NCI-H1694 (cell line): ENCODE results near the gene CCDC157.
"Not testable (repeated sequence)": the region's sequence is repeated elsewhere in the genome, so short reads cannot be mapped to it uniquely, and the experiment has no call there.

ENCODE experiments used
- DNase-seq: peaks from one replicate; lab custom pipeline; 2025; lab: John Stamatoyannopoulos, UW

Gene CCDC157

GRCh38 chr22:30392661-30393321, 36.0 kb downstream of the CCDC157 start:
- DNase-seq, result no peak

DNA sequence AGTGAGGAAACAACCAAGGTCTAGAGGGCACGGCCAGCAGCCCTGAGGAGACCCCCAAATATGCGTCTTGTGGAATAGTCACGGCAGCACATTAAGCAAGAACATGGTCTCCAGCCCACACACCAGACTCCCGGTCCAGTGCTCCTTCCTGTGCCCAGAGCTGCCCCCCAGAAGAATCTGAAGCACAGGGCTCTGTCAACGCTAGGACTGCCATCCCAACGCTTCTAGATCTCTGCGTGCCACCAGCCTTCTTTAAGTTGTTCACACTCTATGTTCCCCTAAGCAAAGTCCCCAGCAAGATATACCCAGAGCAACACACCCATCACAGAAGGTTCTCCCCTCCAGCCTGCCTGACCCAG, 36.5 kb downstream of the CCDC157 start:
- no peak for DNase-seq

GRCh38 chr22:30393885-30394284, 37.1 kb downstream of the CCDC157 start:
- DNase-seq, result no peak

DNA sequence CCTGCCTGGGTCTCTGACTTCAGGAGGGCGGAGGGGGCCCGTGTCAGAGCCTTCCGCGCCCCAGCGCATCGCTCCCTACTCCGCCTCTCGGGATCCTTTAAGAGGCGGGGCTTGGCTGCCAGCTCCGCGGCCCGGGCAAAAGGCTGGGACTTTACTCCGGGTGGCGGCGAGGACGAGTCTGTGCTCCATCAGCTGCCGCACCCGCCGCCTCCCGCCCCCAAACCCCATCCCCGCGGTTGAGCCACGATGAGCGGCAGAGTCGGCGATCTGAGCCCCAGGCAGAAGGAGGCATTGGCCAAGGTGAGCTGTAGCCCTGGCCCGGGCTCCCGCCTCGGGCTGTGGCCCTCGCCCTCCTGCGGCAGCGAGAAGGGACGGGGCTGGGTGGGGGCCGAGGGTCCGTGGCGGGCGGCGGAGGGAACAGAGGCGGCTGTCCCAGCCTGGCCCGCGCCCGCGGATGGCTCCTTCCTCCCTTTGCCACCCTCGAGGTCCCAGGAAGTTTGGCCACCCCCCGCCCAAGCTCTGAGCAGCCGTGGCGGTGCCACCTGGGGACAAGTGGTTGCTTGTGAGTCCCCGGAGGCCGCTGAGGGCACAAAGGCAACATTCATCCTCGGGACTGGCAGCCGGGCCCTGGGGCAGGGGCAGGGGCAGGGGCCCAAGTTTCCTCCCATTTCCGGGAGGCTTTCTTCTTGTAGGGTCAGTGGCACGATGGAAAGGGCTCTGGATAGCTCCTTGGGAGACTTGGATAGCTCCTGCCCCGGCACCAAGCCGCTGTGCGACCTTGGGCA, 40.3 kb downstream of the CCDC157 start, which contains the start of gene SEC14L2:
Gene SEC14L2, plus strand, starts transcription at position 148 of the 785 bp plus-strand sequence. Its CDS starts 99 bp downstream, at position 247.
- DNase-seq, result no peak

DNA sequence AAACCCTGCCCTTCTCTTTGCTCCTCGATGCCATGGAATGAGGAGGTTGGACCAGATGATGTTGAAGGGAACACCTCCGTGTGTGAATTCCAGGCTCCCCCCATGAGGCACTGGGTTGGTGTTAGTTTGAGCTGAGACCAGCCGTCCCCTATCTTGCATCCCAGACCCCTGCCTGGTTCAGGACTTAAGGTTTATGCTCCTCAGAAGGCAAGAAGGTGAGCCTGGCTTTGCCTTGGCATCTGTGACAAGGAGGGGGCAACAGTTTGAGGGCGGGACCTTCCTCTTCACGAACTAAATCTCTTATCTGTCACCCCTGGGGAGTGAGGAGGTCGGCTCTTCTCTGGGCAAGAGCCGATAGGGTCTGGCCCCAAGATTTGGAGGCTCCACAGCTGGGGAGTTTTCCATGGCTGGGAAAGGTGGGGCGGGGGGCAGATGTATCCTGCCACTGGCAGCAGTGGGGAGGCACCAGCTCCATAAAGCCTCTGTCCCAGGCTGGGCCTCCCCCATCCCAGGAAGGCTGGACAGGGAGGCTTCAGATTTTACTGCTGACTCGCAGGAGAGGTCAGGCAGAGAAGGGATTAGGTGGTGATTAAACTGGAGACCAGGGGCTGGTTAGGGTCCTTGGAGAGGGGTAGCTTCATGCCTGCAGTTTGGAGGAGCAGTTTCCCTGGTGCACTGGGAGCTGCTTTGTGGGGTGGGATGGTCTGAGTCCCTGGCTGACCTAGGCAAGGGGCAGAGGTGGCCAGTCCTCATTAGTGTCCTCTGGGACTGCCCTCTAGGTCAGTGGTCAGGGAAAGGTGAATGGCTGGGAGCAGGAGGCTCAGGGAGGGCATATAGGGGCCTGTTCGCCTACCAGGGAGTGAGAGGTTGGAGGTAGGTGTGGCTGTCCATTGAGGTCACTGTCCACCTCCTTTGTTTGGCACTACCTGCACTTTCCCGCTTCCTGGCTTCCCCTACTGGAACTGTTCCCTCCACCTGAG, 41.1 kb downstream of the CCDC157 start:
- no peak for DNase-seq

- no peak for DNase-seq
These were observed 42.2 kb downstream of the CCDC157 start for GRCh38 chr22:30398685-30399680.

DNA sequence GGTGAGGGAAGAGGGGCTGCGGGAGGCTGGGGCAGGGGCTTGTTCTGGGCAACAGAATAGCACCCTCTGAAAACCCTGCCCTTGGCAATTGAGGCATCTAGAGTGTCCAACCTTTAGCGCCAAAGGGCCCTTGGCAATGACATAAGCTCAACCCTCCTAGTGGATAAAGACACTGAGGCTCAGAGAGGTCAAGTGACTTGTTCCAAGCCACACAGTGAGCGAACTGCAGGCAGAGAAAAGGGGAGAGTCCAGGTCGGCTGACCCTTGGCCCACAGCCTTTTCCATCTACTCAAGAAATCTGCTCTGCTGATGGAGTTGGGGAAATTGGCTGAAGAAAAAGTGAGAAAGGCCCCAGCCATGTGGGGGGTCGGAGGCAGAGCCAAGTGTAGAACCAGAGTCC, 42.9 kb downstream of the CCDC157 start:
- DNase-seq, result no peak

GRCh38 chr22:30400159-30400558, 43.4 kb downstream of the CCDC157 start:
- DNase-seq, result no peak

DNA sequence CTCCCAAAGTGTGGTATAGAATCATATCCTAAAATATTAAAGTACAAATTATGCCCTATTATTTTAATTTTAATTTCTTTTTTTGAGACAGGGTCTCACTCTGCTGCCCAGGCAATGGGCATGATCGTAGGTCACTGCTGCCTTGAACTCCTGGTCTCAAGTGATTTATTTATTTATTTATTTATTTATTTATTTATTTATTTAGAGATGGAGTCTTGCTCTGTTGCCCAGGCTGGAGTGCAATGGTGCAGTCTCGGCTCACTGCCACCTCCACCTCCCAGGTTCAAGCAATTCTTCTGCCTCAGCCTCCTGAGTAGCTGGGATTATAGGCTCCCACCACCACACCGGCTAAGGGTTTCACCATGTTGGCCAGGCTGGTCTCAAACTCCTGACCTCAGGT, 44.2 kb downstream of the CCDC157 start:
- not testable (repeated sequence) for DNase-seq

DNA sequence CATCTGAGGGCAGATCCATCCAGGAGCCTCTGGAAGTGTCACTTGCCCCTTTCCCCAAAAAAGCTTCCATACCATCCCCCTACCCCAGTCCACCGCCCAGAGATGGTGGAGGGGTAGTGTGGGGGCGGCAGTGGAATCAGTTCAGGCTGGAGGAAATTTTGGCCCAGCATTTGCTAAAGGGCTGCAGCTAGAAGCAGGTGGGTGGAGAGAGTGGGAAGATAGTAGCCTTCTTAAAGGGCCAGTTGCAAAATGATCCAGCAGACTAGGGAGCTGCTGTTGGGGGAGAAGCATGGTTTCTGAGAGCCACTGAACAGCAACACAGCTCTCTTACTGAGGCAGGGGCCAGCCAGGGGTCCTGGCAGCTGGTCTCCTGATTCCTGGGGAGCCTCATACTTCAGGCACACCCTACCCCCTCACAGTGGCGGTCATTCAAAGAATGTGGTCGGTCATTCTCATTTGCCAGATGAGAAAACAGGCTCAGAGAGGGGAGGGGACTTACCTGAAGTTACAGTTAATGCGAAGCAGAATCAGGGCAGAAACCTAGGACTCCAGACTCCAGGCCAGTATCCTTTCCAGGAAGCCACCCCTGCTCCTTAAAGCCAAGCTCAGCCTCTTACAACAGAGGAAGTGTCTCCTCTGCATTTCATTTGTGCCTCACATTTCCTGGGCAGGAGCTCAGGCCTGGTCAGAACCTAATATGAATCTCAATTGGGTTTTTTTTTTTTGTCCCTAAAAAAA, 45.4 kb downstream of the CCDC157 start:
- no peak for DNase-seq

GRCh38 chr22:30402766-30403104, 45.9 kb downstream of the CCDC157 start:
- not testable (repeated sequence) for DNase-seq

GRCh38 chr22:30404307-30404706, 47.5 kb downstream of the CCDC157 start:
- DNase-seq, result no peak

DNA sequence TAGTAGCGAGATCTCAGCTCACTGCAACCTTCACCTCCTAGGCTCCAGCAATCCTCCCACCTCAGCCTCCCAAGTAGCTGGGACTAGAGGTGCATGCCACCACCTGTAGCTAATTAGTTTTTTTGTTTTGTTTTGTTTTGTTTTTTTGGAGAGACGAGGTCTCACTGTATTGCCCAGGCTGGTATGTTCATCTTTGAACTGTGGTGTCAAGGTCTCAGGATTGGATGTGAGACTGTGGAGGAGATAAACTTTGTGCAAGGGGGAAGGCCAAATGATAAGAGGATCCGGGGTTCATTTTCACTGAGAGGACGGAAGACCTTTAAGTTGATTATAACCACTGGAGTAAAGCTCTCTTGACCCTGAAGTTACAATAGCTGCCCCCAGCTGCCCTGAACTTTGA, 48.9 kb downstream of the CCDC157 start:
- no peak for DNase-seq

- DNase-seq, result no peak
These were observed 49.6 kb downstream of the CCDC157 start for GRCh38 chr22:30406400-30406799.

- no peak for DNase-seq
These were observed 51.7 kb downstream of the CCDC157 start for GRCh38 chr22:30408388-30409102.

- DNase-seq, result no peak
These were observed 55.0 kb downstream of the CCDC157 start for GRCh38 chr22:30411780-30412179.

GRCh38 chr22:30413001-30413400, 56.2 kb downstream of the CCDC157 start:
- DNase-seq, result no peak

GRCh38 chr22:30413745-30414524, 57.1 kb downstream of the CCDC157 start:
- DNase-seq, result no peak

DNA sequence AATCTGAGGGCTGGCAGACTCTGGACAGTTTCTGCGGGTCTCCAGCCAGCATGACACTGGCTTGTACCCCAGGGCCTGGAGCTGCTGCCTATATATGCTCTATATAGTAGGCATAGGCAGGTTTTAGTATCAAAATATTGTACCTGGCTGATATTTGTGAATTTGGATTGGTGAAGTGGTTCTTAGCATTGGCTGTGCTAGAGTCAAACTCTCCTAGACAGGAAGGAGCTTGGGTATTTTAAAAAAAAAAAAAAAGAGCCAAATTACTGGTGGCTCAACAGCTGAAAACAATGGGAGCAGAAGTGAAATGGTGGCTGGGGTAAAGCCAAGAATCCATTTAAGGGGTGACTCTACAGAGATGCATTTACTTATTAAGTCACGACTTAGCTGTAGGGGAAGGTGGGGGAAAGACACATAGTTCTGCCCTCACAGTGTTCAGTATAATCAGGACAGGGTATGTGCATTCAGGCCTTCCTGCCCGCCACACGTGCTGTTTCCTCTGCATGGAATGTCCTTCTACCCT, 57.8 kb downstream of the CCDC157 start:
- DNase-seq, result no peak
